Erythroblast (primary cell): ENCODE data around the gene DCUN1D1.

Experiments
- GATA1 ChIP-seq: IDR thresholded peaks from 2 replicates; pipeline ENCODE4 v1.6.1; 2011; ENCODE audit warnings: low read depth, mild to moderate bottlenecking, control low read depth, low read length, moderate library complexity
- POLR2A ChIP-seq: IDR thresholded peaks from 2 replicates; pipeline ENCODE4 v1.6.1; 2011; ENCODE audit warnings: mild to moderate bottlenecking, low read length

DNA sequence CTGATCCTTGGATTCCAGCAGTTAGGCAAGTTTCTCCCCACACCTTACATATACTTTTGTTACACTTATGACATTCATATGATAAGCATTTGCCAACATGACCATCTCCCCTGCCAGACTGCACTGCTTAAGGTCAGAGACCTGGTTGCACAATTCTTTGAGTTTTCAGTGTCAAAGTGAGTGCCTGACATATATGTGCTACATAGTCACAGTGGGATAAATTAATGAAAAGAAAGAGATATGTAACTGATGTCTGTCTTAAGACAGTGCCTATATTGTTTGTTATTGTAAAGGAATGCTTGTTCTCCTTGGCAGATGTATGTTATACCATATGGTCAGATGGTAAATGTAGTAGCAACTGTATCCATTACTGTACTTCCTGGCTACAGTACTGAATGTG lies 3.5 kb upstream of the DCUN1D1 start:
- TF ChIP-seq POLR2A: no peak
- no peak for TF ChIP-seq GATA1
